Stimulated activated CD4-positive, alpha-beta T cell treated with anti-CD3 and anti-CD28 coated beads, Interleukin-1b, Interleukin-23, amount 100 ng/mL, for 24 hours (primary cell): Measurements from ENCODE around the gene STYXL2.

Source experiments
- DNase-seq, 4 experiments: peaks; one replicate each; pipeline ENCODE4 v3.0.0-alpha.2; 2020; ENCODE audit warnings: low read depth in 4 of 4, low spot score in 1 of 4

STYXL2 gene

GRCh38 chr1:167093846-167094516 is at the start of gene STYXL2:
Gene STYXL2 (plus strand): TSS chr1:167094075. CDS start chr1:167094850, 775 bp downstream.
- no peak for DNase-seq

GRCh38 chr1:167051907-167052306 is 42.0 kb upstream of the STYXL2 start:
- no peak for DNase-seq

GRCh38 chr1:167052389-167052788 is 41.5 kb upstream of the STYXL2 start:
- DNase-seq = no peak

- DNase-seq = no peak
Observed at GRCh38 chr1:167054531-167054930, 39.3 kb upstream of the STYXL2 start.

- DNase-seq = no peak
Observed at GRCh38 chr1:167054946-167055630, 38.8 kb upstream of the STYXL2 start.

- DNase-seq = no peak
Observed at GRCh38 chr1:167056529-167057231, 37.2 kb upstream of the STYXL2 start.

GRCh38 chr1:167057241-167057688 is 36.6 kb upstream of the STYXL2 start:
- DNase-seq = no peak

- peak; percentile 52 to 65 (median 62) for DNase-seq
Observed at GRCh38 chr1:167059045-167059808, 34.6 kb upstream of the STYXL2 start.

- DNase-seq = no peak
Observed at GRCh38 chr1:167059809-167060107, 34.1 kb upstream of the STYXL2 start.

GRCh38 chr1:167060141-167061072 is 33.5 kb upstream of the STYXL2 start:
- no peak for DNase-seq

GRCh38 chr1:167061073-167061464 is 32.8 kb upstream of the STYXL2 start:
- DNase-seq = no peak

- DNase-seq = no peak
Observed at GRCh38 chr1:167064621-167065020, 29.3 kb upstream of the STYXL2 start.

GRCh38 chr1:167065471-167065870 is 28.4 kb upstream of the STYXL2 start:
- no peak for DNase-seq

GRCh38 chr1:167066333-167067122 is 27.3 kb upstream of the STYXL2 start:
- peak; percentile 52 to 81 (median 72) for DNase-seq

- DNase-seq = no peak
Observed at GRCh38 chr1:167067904-167068303, 26.0 kb upstream of the STYXL2 start.

GRCh38 chr1:167068761-167069160 is 25.1 kb upstream of the STYXL2 start:
- no peak for DNase-seq

- no peak for DNase-seq
Observed at GRCh38 chr1:167071286-167071685, 22.6 kb upstream of the STYXL2 start.

- DNase-seq = no peak
Observed at GRCh38 chr1:167076136-167076710, 17.7 kb upstream of the STYXL2 start.

GRCh38 chr1:167077128-167077867 is 16.6 kb upstream of the STYXL2 start:
- DNase-seq = no peak
